PC-3 (cell line): Measurements from ENCODE around the gene CNDP1. TPM values are rescaled to one million over a fixed set of nuclear protein-coding genes. Genes with fewer than 3 reads are reported as not detected.

ENCODE experiments used
- ATAC-seq: fragments of 200-7000 bp; cut with Tn5 transposase; 2 replicates; pipeline ENCODE4 v1.9.1; 2020; ENCODE audit warnings: mild to moderate bottlenecking, moderate library complexity
- BruUV-seq: library from RNA; stranded (reverse); fragments of 400-500 nt; replicated peaks from 2 replicates; lab custom pipeline; 2021; lab: Mats Ljungman, UMichigan
- CTCF ChIA-PET: fragments of 300-600 bp; sonication (Branson Sonifier 250); formaldehyde crosslinking; loops from one replicate; lab custom pipeline; 2022; ENCODE audit warnings: antibody characterized with exemption; lab: Charles Lee
- POLR2A ChIA-PET: fragments of 300-600 bp; sonication (Branson Sonifier 250); formaldehyde crosslinking; loops from one replicate; lab custom pipeline; 2022; ENCODE audit warnings: antibody characterized with exemption; ENCODE audit not compliant: unreplicated experiment; lab: Charles Lee
- DNase-seq: peaks from one replicate; pipeline ENCODE4 v3.0.0-alpha.2; 2015
- H2AFZ ChIP-seq: fragments of 300-600 bp; sonication (generic); 2 replicates; pipeline ENCODE4 v1.6.0; 2016; ENCODE audit warnings: antibody characterized with exemption, low read length
- H3F3A ChIP-seq: fragments of 300-600 bp; sonication (generic); one replicate; pipeline ENCODE4 v1.6.0; 2017; ENCODE audit warnings: antibody characterized with exemption, low read length, control low read depth, mild to moderate bottlenecking; ENCODE audit not compliant: unreplicated experiment
- H3K27ac ChIP-seq: fragments of 300-600 bp; sonication (generic); 2 replicates; pipeline ENCODE4 v1.5.1; 2016; ENCODE audit warnings: mild to moderate bottlenecking, low read length
- H3K27me3 ChIP-seq: fragments of 300-600 bp; sonication (generic); 2 replicates; pipeline ENCODE4 v1.6.1; 2016; ENCODE audit warnings: low read length, mixed read lengths
- H3K36me3 ChIP-seq: fragments of 300-600 bp; sonication (generic); 2 replicates; pipeline ENCODE4 v1.6.1; 2016; ENCODE audit warnings: low read depth, mixed run types, low read length, mixed read lengths
- H3K4me1 ChIP-seq: fragments of 300-600 bp; sonication (generic); 2 replicates; pipeline ENCODE4 v1.5.1; 2016; ENCODE audit warnings: low read length; ENCODE audit not compliant: insufficient read depth
- H3K4me2 ChIP-seq: fragments of 300-600 bp; sonication (generic); 2 replicates; pipeline ENCODE4 v1.6.0; 2016; ENCODE audit warnings: low read length
- H3K4me3 ChIP-seq: fragments of 300-600 bp; sonication (generic); 2 replicates; pipeline ENCODE4 v1.5.1; 2016; ENCODE audit warnings: mild to moderate bottlenecking, low read length, mixed read lengths
- H3K79me2 ChIP-seq: fragments of 300-600 bp; sonication (generic); 2 replicates; pipeline ENCODE4 v1.6.1; 2017; ENCODE audit warnings: low read length, mixed read lengths
- H3K9ac ChIP-seq: fragments of 300-600 bp; sonication (generic); 2 replicates; pipeline ENCODE4 v1.6.0; 2016; ENCODE audit warnings: mild to moderate bottlenecking, low read length
- H3K9me2 ChIP-seq: fragments of 300-600 bp; sonication (generic); replicated peaks from 2 replicates; pipeline ENCODE4 v1.6.1; 2016; ENCODE audit warnings: mixed run types, low read length, mixed read lengths
- H3K9me3 ChIP-seq: fragments of 300-600 bp; sonication (generic); 2 replicates; pipeline ENCODE4 v1.6.1; 2016; ENCODE audit warnings: low read length, mixed read lengths
- H4K20me1 ChIP-seq: fragments of 300-600 bp; sonication (generic); 2 replicates; pipeline ENCODE4 v1.6.1; 2016; ENCODE audit warnings: low read length, mixed read lengths
- EZH2 ChIP-seq: fragments of 300-600 bp; sonication (generic); IDR thresholded peaks from one replicate; pipeline ENCODE4 v1.6.1; 2017; ENCODE audit warnings: antibody characterized with exemption, mild to moderate bottlenecking, low read length; ENCODE audit not compliant: unreplicated experiment
- EZH2phosphoT487 ChIP-seq: fragments of 300-600 bp; sonication (generic); IDR thresholded peaks from 2 replicates; pipeline ENCODE4 v1.6.1; 2018; ENCODE audit warnings: mild to moderate bottlenecking, antibody characterized with exemption, low read length, borderline replicate concordance
- intact Hi-C: fragments of 100-400 bp; cut with micrococcal nuclease; formaldehyde crosslinking; loops from 2 replicates; pipeline ENCODE4 v1.9.0; 2023
- total RNA-seq: library from RNA; depleted of rRNA; stranded (reverse); fragments of >200 nt; gene quantifications from 2 replicates; pipeline ENCODE4 v1.2.3, GENCODE V29; 2014
- TF ChIP-seq, protein P1 (sequence below): fragments of 300-600 bp; sonication (generic); conservative IDR thresholded peaks from 2 replicates; pipeline ENCODE4 v1.5.1; 2017; ENCODE audit warnings: antibody characterized with exemption, low read depth, mild to moderate bottlenecking, low read length

Gene CNDP1
- total RNA-seq, 1 experiment from 2014 or later, result not detected

DNA sequence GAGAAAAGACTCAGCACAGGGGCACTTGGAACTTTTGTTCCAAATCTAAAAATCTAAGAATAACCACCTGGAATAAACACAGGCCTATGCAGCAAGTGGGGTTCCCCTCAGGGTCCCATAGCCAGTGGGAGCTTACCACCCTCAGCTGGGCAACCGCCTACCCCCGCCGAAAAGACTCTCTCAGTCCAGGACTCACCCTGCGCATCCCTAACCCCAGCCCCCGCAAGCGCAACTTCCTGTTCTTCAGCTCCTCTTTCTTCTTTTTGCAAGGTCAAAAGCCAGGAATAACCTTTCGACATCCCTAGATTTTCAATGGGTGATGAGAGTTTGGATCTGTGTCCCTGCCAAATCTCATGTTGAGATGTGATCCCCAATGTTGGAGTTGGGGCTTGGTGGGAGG lies 13.6 kb downstream of the CNDP1 start:
- intact Hi-C loops, result no loop called here
- no peaks in the 10 kb centered on the region for H3K79me2 ChIP-seq

DNA sequence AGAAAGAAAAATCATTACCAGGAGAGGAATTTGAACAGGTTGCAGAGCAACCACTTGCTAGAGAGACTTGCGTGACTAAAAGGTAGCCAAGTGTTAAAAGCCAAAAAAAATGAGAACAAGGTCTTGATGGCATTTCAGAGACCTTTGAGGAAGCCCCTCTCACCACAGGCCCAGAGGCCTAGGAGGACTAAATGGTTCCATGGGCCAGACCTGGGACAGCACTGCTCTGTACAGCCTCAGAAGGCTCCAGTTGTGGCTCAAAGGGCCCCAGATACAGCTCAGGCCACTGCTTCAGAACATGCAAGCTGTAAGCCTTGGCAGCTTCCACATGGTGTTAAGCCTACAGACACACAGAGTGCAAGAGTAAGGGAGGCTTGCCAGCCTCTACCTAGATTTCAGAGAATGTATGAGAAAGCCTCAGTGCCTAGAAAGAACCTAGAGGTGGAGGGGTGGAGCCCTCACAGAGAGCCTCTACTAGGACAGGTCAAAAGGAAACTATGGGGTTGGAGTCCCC lies 15.3 kb downstream of the CNDP1 start:
- no peak for DNase-seq
- Histone ChIP-seq H3K9ac (no peak overlapping the region), H3K4me1 (peaks cover 12% of the 10 kb centered on the region), H3K27me3 (peaks cover 20% of the 10 kb centered on the region), H3K4me2 (no peak overlapping the region), H3K4me3 (no peak overlapping the region), H3F3A (no peaks in the 10 kb centered on the region), H3K36me3 (no peaks in the 10 kb centered on the region), H3K9me3 (peaks cover 13% of the 10 kb centered on the region), H3K9me2 (no peaks in the 10 kb centered on the region), H2AFZ (no peak overlapping the region), H4K20me1 (no peaks in the 10 kb centered on the region), H3K79me2 (no peaks in the 10 kb centered on the region), H3K27ac (no peak overlapping the region)
- ChIA-PET POLR2A (no interaction called here), CTCF (no interaction called here)
- no peak for ATAC-seq
- TF ChIP-seq EZH2, result no peak
- intact Hi-C loops, result loop anchor here (5.0 kb wide), 1 partner anchor 352 kb away; no protein-coding TSS in a partner anchor
- BruUV-seq, result no TSS peak

More for the DNA sequence above, 13.6 kb downstream of the CNDP1 start:
- no peak overlapping the region for H3K27ac ChIP-seq
- H3K36me3 ChIP-seq, result no peaks in the 10 kb centered on the region
- H3K9ac ChIP-seq, result no peak overlapping the region
- ChIA-PET CTCF (no interaction called here), POLR2A (no interaction called here)
- H3F3A ChIP-seq, result no peaks in the 10 kb centered on the region
- ATAC-seq (no peak), DNase-seq (no peak)
- no peak overlapping the region for H3K4me2 ChIP-seq
- no peak overlapping the region for H3K4me3 ChIP-seq
- BruUV-seq, result no TSS peak
- H3K27me3 ChIP-seq, result peaks cover 2% of the 10 kb centered on the region; the same call in 1 of the 2 replicates
- TF ChIP-seq EZH2 (no peak), EZH2phosphoT487 (no peak)
- TF ChIP-seq, protein P1, sequence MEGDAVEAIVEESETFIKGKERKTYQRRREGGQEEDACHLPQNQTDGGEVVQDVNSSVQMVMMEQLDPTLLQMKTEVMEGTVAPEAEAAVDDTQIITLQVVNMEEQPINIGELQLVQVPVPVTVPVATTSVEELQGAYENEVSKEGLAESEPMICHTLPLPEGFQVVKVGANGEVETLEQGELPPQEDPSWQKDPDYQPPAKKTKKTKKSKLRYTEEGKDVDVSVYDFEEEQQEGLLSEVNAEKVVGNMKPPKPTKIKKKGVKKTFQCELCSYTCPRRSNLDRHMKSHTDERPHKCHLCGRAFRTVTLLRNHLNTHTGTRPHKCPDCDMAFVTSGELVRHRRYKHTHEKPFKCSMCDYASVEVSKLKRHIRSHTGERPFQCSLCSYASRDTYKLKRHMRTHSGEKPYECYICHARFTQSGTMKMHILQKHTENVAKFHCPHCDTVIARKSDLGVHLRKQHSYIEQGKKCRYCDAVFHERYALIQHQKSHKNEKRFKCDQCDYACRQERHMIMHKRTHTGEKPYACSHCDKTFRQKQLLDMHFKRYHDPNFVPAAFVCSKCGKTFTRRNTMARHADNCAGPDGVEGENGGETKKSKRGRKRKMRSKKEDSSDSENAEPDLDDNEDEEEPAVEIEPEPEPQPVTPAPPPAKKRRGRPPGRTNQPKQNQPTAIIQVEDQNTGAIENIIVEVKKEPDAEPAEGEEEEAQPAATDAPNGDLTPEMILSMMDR, result no peak
- H3K9me3 ChIP-seq, result peaks cover 13% of the 10 kb centered on the region
- H2AFZ ChIP-seq, result no peak overlapping the region
- no peaks in the 10 kb centered on the region for H3K9me2 ChIP-seq
- H3K4me1 ChIP-seq, result peaks cover 12% of the 10 kb centered on the region
- no peaks in the 10 kb centered on the region for H4K20me1 ChIP-seq

DNA sequence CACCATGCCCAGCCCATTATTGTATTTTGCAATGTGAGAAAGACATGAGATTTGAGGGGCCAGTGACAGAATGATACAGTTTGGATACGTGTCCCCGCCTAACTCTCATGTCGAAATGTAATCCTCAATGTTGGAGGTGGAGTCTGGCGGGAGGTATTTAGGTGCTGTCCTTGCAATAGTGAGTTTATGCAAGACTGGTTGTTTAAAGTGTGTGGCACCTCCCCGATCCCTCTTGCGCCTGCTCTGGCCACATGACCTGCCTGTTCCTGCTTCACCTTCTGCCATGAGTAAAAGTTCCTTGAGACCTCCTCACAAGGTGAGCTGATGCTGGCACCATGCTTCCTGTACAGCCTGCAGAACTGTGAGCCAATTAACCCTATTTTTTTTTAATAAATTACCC lies 16.6 kb downstream of the CNDP1 start:
- no peaks in the 10 kb centered on the region for H3K79me2 ChIP-seq
- peaks cover 12% of the 10 kb centered on the region for H3K4me1 ChIP-seq
- H3K9me3 ChIP-seq, result peaks cover 13% of the 10 kb centered on the region
- H3K9me2 ChIP-seq, result no peaks in the 10 kb centered on the region
- no peak overlapping the region for H2AFZ ChIP-seq
- TF ChIP-seq, protein P1, result no peak
- TF ChIP-seq EZH2, result no peak
- no peak for TF ChIP-seq EZH2phosphoT487
- no TSS peak for BruUV-seq
- intact Hi-C loops, result loop anchor here (5.0 kb wide), 1 partner anchor 354 kb away; no protein-coding TSS in a partner anchor
- no peak overlapping the region for H3K27ac ChIP-seq
- CTCF ChIA-PET, result interaction anchor here (0.7 to 1.6 kb wide), 2 partner anchors 55 to 396 kb away, joined by 5 to 7 read pairs; partner anchors contain the start of gene CNDP2
- H3F3A ChIP-seq, result no peaks in the 10 kb centered on the region
- no peaks in the 10 kb centered on the region for H3K36me3 ChIP-seq
- DNase-seq (no peak), ATAC-seq (no peak)
- H3K9ac ChIP-seq, result no peak overlapping the region
- peaks cover 32% of the 10 kb centered on the region for H3K27me3 ChIP-seq
- no peak overlapping the region for H3K4me3 ChIP-seq
- H4K20me1 ChIP-seq, result no peaks in the 10 kb centered on the region
- H3K4me2 ChIP-seq, result no peak overlapping the region
- POLR2A ChIA-PET, result no interaction called here
